Liver (tissue), 3 donors: ENCODE results near the gene RXRG.

Experiments
- JUND ChIP-seq, 2 donors: IDR thresholded peaks; 2 replicates each; pipeline ENCODE4 v1.6.1; 2016; ENCODE audit warnings: antibody characterized with exemption in 2 of 2
- RXRA ChIP-seq, 2 donors: IDR thresholded peaks; 2 replicates each; pipeline ENCODE4 v1.6.1; 2017 to 2018; ENCODE audit warnings: antibody characterized with exemption in 2 of 2, mild to moderate bottlenecking in 1 of 2
- TF ChIP-seq, protein P1 (sequence below): fragments of 150-350 bp; IDR thresholded peaks from 2 replicates; pipeline ENCODE4 v1.5.1; 2017; ENCODE audit warnings: improper control_type of control experiment, low read depth, low read length; ENCODE audit not compliant: missing input control
- donor health status: healthy.
- donor health status: healthy.

DNA sequence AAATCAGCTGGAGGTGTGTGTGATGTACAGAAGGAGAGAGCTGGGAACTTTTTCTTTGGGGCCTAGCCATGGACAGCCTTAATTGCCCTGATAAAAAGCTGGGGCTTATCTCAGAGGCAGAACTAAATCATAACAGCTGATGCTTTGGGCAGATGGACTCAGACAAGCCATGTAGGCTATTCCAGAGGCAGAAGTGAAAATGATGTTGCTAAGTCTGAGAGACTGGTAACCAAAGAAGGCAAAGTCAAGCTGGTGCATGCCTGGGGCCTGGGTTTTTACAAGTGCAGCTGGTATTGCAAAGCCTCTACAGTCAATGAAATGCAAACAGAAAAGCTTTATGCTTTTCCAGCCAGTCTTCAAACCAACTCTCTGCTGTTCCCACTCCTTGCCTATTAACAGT is 49.4 kb downstream of the RXRG start:
- TF ChIP-seq, protein P1, sequence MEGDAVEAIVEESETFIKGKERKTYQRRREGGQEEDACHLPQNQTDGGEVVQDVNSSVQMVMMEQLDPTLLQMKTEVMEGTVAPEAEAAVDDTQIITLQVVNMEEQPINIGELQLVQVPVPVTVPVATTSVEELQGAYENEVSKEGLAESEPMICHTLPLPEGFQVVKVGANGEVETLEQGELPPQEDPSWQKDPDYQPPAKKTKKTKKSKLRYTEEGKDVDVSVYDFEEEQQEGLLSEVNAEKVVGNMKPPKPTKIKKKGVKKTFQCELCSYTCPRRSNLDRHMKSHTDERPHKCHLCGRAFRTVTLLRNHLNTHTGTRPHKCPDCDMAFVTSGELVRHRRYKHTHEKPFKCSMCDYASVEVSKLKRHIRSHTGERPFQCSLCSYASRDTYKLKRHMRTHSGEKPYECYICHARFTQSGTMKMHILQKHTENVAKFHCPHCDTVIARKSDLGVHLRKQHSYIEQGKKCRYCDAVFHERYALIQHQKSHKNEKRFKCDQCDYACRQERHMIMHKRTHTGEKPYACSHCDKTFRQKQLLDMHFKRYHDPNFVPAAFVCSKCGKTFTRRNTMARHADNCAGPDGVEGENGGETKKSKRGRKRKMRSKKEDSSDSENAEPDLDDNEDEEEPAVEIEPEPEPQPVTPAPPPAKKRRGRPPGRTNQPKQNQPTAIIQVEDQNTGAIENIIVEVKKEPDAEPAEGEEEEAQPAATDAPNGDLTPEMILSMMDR, result no peak
- TF ChIP-seq RXRA (IDR thresholded peaks at IDR 0.05), result no peak
- TF ChIP-seq JUND (IDR thresholded peaks at IDR 0.05), result no peak
